GM12878 (cell line): Measurements from ENCODE around the gene PIK3R2. TPM values are rescaled to one million over a fixed set of nuclear protein-coding genes. Genes with fewer than 3 reads are reported as not detected.

Experiments
- ATF7 ChIP-seq: fragments of 450-650 bp; IDR thresholded peaks from 2 replicates; pipeline ENCODE4 v1.6.1; 2016; ENCODE audit warnings: low read depth, mild to moderate bottlenecking
- BCL3 ChIP-seq: IDR thresholded peaks from 2 replicates; pipeline ENCODE4 v1.6.1; 2011; ENCODE audit warnings: borderline replicate concordance, low read depth, mild to moderate bottlenecking, moderate library complexity, low read length; ENCODE audit not compliant: insufficient read depth, poor library complexity, severe bottlenecking
- GATAD2B ChIP-seq: fragments of 450-650 bp; conservative IDR thresholded peaks from 2 replicates; pipeline ENCODE4 v1.6.1; 2017; ENCODE audit warnings: low read depth, mild to moderate bottlenecking, moderate library complexity
- JUNB ChIP-seq: IDR thresholded peaks from 2 replicates; pipeline ENCODE4 v1.6.1; 2016; ENCODE audit warnings: antibody characterized with exemption, mild to moderate bottlenecking
- KDM1A ChIP-seq: fragments of 200-600 bp; sonication (generic); IDR thresholded peaks from 2 replicates; pipeline ENCODE4 v1.6.1; 2016; ENCODE audit warnings: borderline replicate concordance
- NR2C1 ChIP-seq: fragments of 450-650 bp; IDR thresholded peaks from 2 replicates; pipeline ENCODE4 v1.6.1; 2017; ENCODE audit warnings: antibody characterized with exemption, mild to moderate bottlenecking, moderate library complexity
- POLR2AphosphoS2 ChIP-seq: IDR thresholded peaks from 2 replicates; pipeline ENCODE4 v1.6.1; 2011; ENCODE audit warnings: low read depth, mild to moderate bottlenecking, low read length, improper control_type of control experiment, moderate library complexity
- RB1 ChIP-seq: fragments of 450-650 bp; formaldehyde crosslinking; IDR thresholded peaks from 2 replicates; pipeline ENCODE4 v1.6.1; 2017; ENCODE audit warnings: mild to moderate bottlenecking, borderline replicate concordance
- RCOR1 ChIP-seq: conservative IDR thresholded peaks from 2 replicates; pipeline ENCODE4 v1.6.1; 2012; ENCODE audit warnings: low read depth, low read length, improper control_type of control experiment
- SIN3A ChIP-seq: IDR thresholded peaks from 2 replicates; pipeline ENCODE4 v1.6.1; 2012; ENCODE audit warnings: low read depth, low read length, improper control_type of control experiment
- YBX1 ChIP-seq: fragments of 450-650 bp; IDR thresholded peaks from 2 replicates; pipeline ENCODE4 v1.6.1; 2016; ENCODE audit warnings: antibody characterized with exemption
- YY1 ChIP-seq: IDR thresholded peaks from 2 replicates; pipeline ENCODE4 v1.6.1; 2011; ENCODE audit warnings: low read depth, mild to moderate bottlenecking, low read length
- ZSCAN29 ChIP-seq: fragments of 450-650 bp; IDR thresholded peaks from 2 replicates; pipeline ENCODE4 v1.6.1; 2017; ENCODE audit warnings: mild to moderate bottlenecking, moderate library complexity
- polyA plus RNA-seq, 11 experiments: library from polyadenylated mRNA; depleted of rRNA in 4 of 11; unstranded in 6 of 11; stranded (reverse) in 5 of 11; fragments of >200 nt; fragmentation: Nextera tagmentation in 4 of 11; fragmentation: Illumina TruSeq in 1 of 11; extraction: Ambion mirVana in 4 of 11; extraction: Trizol in 1 of 11; gene quantifications; 1 replicate in 1 of 11; 2 replicates in 10 of 11; pipeline versions ENCODE4 v1.2.1 to v1.2.3, GENCODE V29; 2011 to 2016; ENCODE audit warnings: inconsistent platforms in 2 of 11, missing spikeins in 2 of 11, low read depth in 1 of 11
- total RNA-seq, 4 experiments: library from RNA; depleted of rRNA in 3 of 4; stranded (reverse); fragments of >200 nt in 3 of 4; fragmentation: Illumina TruSeq in 1 of 4; extraction: Trizol in 1 of 4; gene quantifications; 2 replicates each; pipeline versions ENCODE4 v1.2.1 to v1.2.3, GENCODE V29; 2013 to 2021
- TF ChIP-seq, protein P1 (sequence below): fragments of 450-650 bp; formaldehyde crosslinking; IDR thresholded peaks from 2 replicates; pipeline ENCODE4 v1.4.0; 2022; ENCODE audit warnings: mild to moderate bottlenecking, moderate library complexity
- TF ChIP-seq, protein P2 (sequence below): fragments of 450-650 bp; formaldehyde crosslinking; IDR thresholded peaks from 2 replicates; pipeline ENCODE4 v1.4.0; 2020; ENCODE audit warnings: mild to moderate bottlenecking, moderate library complexity
- TF ChIP-seq, protein P3 (sequence below): fragments of 450-650 bp; IDR thresholded peaks from 2 replicates; pipeline ENCODE4 v1.6.1; 2016; ENCODE audit warnings: mild to moderate bottlenecking

PIK3R2 gene
- total and polyA plus RNA-seq, 10 of the 15 experiments (the other 5 are each of a cell fraction or from before 2014, with no cell fraction given): 0.26 to 22.6 (median 2.5) TPM

DNA sequence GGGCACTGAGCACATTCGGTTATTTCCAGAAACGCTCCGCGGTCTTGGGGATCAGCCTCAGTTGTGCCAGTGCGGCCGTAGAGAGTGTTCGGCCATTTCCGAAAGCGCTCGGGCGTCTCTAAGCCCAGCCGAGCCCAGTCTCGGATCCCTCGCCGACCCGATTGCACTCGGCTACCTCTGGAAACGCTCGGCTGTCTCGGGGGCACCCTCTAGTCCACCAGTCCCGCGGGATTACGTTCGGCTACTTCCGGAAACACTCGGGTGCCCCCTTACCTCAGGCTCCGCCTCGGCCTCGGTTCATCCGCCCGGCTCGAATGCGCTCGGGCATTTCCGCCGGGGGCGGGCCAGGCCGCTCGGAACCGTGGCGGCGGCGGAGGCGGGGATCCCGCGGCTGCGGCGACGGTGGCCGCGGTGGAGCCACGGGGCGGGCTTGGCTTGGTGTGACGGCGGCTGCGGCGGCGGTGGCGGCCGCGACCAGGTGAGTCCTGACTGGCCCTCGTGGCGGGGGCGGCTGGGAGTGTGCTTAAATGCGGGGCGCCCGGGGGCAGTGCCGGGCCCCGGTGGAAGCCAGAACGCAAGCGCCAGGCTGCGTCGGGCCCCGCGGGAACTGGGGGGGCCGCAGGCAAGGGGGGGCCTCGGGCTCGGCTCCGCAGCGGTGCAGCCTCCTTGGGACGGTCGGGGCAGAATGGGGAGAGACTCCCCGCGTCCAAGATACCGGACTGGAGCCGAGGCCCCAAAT is at the start of gene PIK3R2 (continued):
- TF ChIP-seq, protein P1, sequence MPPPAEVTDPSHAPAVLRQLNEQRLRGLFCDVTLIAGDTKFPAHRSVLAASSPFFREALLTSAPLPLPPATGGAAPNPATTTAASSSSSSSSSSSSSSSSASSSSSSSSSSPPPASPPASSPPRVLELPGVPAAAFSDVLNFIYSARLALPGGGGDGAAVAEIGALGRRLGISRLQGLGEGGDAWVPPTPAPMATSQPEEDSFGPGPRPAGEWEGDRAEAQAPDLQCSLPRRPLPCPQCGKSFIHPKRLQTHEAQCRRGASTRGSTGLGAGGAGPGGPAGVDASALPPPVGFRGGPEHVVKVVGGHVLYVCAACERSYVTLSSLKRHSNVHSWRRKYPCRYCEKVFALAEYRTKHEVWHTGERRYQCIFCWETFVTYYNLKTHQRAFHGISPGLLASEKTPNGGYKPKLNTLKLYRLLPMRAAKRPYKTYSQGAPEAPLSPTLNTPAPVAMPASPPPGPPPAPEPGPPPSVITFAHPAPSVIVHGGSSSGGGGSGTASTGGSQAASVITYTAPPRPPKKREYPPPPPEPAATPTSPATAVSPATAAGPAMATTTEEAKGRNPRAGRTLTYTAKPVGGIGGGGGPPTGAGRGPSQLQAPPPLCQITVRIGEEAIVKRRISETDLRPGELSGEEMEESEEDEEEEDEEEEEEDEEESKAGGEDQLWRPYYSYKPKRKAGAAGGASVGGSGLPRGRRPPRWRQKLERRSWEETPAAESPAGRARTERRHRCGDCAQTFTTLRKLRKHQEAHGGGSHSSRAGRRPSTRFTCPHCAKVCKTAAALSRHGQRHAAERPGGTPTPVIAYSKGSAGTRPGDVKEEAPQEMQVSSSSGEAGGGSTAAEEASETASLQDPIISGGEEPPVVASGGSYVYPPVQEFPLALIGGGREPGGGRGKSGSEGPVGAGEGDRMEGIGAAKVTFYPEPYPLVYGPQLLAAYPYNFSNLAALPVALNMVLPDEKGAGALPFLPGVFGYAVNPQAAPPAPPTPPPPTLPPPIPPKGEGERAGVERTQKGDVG: no peak
- peak; percentile 76 for TF ChIP-seq ZSCAN29
- no peak for TF ChIP-seq KDM1A
- TF ChIP-seq JUNB: no peak
- 0 out of 2 replicates have a peak, but pooled peaks have one; percentile 71 for TF ChIP-seq RCOR1
- TF ChIP-seq SIN3A: no peak; the same call in 1 of the 2 replicates
- TF ChIP-seq YBX1: no peak
- no peak for TF ChIP-seq POLR2AphosphoS2
- peak; percentile 22 for TF ChIP-seq BCL3
- TF ChIP-seq NR2C1: peak; percentile 26; the same call in 1 of the 2 replicates
- TF ChIP-seq, protein P2, sequence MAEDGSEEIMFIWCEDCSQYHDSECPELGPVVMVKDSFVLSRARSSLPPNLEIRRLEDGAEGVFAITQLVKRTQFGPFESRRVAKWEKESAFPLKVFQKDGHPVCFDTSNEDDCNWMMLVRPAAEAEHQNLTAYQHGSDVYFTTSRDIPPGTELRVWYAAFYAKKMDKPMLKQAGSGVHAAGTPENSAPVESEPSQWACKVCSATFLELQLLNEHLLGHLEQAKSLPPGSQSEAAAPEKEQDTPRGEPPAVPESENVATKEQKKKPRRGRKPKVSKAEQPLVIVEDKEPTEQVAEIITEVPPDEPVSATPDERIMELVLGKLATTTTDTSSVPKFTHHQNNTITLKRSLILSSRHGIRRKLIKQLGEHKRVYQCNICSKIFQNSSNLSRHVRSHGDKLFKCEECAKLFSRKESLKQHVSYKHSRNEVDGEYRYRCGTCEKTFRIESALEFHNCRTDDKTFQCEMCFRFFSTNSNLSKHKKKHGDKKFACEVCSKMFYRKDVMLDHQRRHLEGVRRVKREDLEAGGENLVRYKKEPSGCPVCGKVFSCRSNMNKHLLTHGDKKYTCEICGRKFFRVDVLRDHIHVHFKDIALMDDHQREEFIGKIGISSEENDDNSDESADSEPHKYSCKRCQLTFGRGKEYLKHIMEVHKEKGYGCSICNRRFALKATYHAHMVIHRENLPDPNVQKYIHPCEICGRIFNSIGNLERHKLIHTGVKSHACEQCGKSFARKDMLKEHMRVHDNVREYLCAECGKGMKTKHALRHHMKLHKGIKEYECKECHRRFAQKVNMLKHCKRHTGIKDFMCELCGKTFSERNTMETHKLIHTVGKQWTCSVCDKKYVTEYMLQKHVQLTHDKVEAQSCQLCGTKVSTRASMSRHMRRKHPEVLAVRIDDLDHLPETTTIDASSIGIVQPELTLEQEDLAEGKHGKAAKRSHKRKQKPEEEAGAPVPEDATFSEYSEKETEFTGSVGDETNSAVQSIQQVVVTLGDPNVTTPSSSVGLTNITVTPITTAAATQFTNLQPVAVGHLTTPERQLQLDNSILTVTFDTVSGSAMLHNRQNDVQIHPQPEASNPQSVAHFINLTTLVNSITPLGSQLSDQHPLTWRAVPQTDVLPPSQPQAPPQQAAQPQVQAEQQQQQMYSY (CRISPR knock-in tag): no peak
- TF ChIP-seq GATAD2B: peak; percentile 97
- no peak for TF ChIP-seq ATF7
- TF ChIP-seq RB1: peak; percentile 74
- TF ChIP-seq, protein P3, sequence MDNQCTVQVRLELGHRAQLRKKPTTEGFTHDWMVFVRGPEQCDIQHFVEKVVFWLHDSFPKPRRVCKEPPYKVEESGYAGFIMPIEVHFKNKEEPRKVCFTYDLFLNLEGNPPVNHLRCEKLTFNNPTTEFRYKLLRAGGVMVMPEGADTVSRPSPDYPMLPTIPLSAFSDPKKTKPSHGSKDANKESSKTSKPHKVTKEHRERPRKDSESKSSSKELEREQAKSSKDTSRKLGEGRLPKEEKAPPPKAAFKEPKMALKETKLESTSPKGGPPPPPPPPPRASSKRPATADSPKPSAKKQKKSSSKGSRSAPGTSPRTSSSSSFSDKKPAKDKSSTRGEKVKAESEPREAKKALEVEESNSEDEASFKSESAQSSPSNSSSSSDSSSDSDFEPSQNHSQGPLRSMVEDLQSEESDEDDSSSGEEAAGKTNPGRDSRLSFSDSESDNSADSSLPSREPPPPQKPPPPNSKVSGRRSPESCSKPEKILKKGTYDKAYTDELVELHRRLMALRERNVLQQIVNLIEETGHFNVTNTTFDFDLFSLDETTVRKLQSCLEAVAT: no peak
- TF ChIP-seq YY1: peak; percentile 1; the same call in 1 of the 2 replicates
